A549 (cell line): ENCODE measurements around the gene NGB.

ENCODE experiments used
- BHLHE40 ChIP-seq: IDR thresholded peaks from 2 replicates; pipeline ENCODE4 v1.6.1; 2012; ENCODE audit warnings: low read depth, low read length, inconsistent platforms
- RFX5 ChIP-seq: fragments of 450-650 bp; IDR thresholded peaks from 2 replicates; pipeline ENCODE4 v1.7.1; 2014; ENCODE audit warnings: antibody characterized with exemption, mild to moderate bottlenecking, moderate library complexity
- TF ChIP-seq, protein P1 (sequence below): fragments of >200 bp; sonication (Bioruptor Twin); formaldehyde crosslinking; IDR thresholded peaks from 3 replicates; pipeline ENCODE4 v1.5.1; 2016

DNA sequence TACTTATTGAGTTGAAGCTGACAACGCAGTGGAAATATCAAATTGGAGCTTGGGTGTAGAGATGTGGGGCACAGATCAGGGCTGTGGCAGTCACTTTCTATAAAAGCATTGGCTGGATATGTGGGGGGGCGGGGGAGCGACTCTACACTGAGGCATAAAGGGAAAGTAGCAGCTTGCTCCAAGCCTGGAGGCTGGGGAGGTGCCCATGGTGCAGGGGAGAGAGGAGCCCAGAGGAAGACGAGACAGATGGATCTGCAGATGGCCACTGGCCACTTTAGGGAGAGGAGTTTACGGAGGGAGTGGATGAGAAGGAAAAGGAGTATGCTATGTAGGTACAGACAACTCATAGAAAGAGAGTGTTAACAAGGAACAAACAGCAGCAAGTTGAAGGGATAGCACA lies 13.5 kb upstream of the NGB start:
- TF ChIP-seq, protein P1, sequence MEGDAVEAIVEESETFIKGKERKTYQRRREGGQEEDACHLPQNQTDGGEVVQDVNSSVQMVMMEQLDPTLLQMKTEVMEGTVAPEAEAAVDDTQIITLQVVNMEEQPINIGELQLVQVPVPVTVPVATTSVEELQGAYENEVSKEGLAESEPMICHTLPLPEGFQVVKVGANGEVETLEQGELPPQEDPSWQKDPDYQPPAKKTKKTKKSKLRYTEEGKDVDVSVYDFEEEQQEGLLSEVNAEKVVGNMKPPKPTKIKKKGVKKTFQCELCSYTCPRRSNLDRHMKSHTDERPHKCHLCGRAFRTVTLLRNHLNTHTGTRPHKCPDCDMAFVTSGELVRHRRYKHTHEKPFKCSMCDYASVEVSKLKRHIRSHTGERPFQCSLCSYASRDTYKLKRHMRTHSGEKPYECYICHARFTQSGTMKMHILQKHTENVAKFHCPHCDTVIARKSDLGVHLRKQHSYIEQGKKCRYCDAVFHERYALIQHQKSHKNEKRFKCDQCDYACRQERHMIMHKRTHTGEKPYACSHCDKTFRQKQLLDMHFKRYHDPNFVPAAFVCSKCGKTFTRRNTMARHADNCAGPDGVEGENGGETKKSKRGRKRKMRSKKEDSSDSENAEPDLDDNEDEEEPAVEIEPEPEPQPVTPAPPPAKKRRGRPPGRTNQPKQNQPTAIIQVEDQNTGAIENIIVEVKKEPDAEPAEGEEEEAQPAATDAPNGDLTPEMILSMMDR: no peak
- TF ChIP-seq RFX5 (no peak), BHLHE40 (no peak)
